OCI-M2 (cell line): Measurements from ENCODE around the gene ENO1.
"Not testable (repeated sequence)": the region's sequence is repeated elsewhere in the genome, so short reads cannot be mapped to it uniquely, and the experiment has no call there.

Source experiments
- DNase-seq: peaks from one replicate; lab custom pipeline; 2025; ENCODE audit not compliant: unreplicated experiment; lab: John Stamatoyannopoulos, UW

ENO1 gene

GRCh38 chr1:8897505-8897904 lies 19.0 kb upstream of the ENO1 start:
- DNase-seq: not testable (repeated sequence)

GRCh38 chr1:8896775-8897174 lies 18.3 kb upstream of the ENO1 start:
- DNase-seq: not testable (repeated sequence)

- no peak for DNase-seq
Observed at GRCh38 chr1:8892026-8892425, 13.5 kb upstream of the ENO1 start.

- DNase-seq: no peak
Observed at GRCh38 chr1:8891401-8891800, 12.9 kb upstream of the ENO1 start.

GRCh38 chr1:8889925-8890785 lies 11.7 kb upstream of the ENO1 start:
- no peak for DNase-seq

GRCh38 chr1:8889103-8889846 lies 10.8 kb upstream of the ENO1 start:
- no peak for DNase-seq

- DNase-seq: no peak
Observed at GRCh38 chr1:8886589-8886988, 8.1 kb upstream of the ENO1 start.

GRCh38 chr1:8886031-8886524 lies 7.6 kb upstream of the ENO1 start:
- DNase-seq: not testable (repeated sequence)

GRCh38 chr1:8884105-8884504 lies 5.6 kb upstream of the ENO1 start:
- DNase-seq: not testable (repeated sequence)

- no peak for DNase-seq
Observed at GRCh38 chr1:8883491-8883890, 5.0 kb upstream of the ENO1 start.

- DNase-seq: no peak
Observed at GRCh38 chr1:8879922-8880676, 1.6 kb upstream of the ENO1 start.

- DNase-seq: no peak
Observed at GRCh38 chr1:8879464-8879921, 1.0 kb upstream of the ENO1 start.

- DNase-seq: peak; percentile 95
Observed at GRCh38 chr1:8878698-8879463, 395 bp upstream of the ENO1 start.

- no peak for DNase-seq
Observed at GRCh38 chr1:8876087-8876486, 2.4 kb downstream of the ENO1 start.

GRCh38 chr1:8875216-8875861 lies 3.1 kb downstream of the ENO1 start:
- no peak for DNase-seq

GRCh38 chr1:8874230-8875201 lies 4.0 kb downstream of the ENO1 start:
- no peak for DNase-seq

- DNase-seq: no peak
Observed at GRCh38 chr1:8873506-8874229, 4.8 kb downstream of the ENO1 start.

GRCh38 chr1:8873001-8873400 lies 5.5 kb downstream of the ENO1 start:
- no peak for DNase-seq
